RPMI8226 (cell line): ENCODE data around the gene NLRC5.
A peak's percentile ranks its signal among the peaks of the same experiment; 100 is the strongest.
"Not testable (repeated sequence)": the region's sequence is repeated elsewhere in the genome, so short reads cannot be mapped to it uniquely, and the experiment has no call there.

ENCODE experiments used
- DNase-seq: peaks from one replicate; pipeline ENCODE4 v3.0.0-alpha.2; 2015

Gene NLRC5

GRCh38 chr16:56982695-56983094 is 6.7 kb upstream of the NLRC5 start:
- DNase-seq: no peak

- DNase-seq: no peak
Observed at GRCh38 chr16:56983211-56983751, 6.1 kb upstream of the NLRC5 start.

- no peak for DNase-seq
Observed at GRCh38 chr16:56984639-56985038, 4.7 kb upstream of the NLRC5 start.

DNA sequence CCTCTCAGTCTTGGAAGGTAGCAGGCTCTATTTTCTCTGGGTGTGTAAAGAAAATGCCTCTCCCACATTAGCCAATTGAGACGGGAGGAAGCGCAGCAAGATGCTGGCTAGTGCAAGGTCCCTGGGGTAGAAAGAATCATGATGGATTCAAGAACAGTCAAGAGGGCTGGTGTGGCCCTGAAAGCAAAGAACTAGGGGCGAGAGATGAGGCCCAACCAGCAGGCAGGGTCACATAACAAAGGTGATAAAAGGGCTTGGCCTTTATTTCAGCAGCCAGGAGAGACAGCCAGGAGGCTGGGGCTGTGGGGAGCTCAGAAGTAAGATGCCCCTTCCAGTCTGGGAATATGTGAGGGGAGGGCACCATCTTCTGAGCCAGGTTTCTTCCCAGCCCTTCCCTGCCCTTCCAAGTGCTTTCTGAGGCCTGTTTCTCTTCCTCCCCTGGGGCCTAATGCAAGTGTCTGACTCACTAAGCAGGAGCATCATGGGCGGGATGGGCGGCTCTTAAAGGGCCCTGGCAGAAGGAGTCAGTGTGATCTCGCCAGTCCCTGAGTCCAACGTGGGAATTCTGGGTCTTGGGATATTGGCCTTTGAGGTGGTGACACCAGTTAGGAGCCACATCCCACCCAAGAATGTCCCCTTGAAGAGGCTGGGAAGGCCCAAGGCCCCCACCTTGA is 3.9 kb upstream of the NLRC5 start:
- DNase-seq: no peak

- no peak for DNase-seq
Observed at GRCh38 chr16:56985962-56986360, 3.4 kb upstream of the NLRC5 start.

- DNase-seq: no peak
Observed at GRCh38 chr16:56986361-56986760, 3.0 kb upstream of the NLRC5 start.

DNA sequence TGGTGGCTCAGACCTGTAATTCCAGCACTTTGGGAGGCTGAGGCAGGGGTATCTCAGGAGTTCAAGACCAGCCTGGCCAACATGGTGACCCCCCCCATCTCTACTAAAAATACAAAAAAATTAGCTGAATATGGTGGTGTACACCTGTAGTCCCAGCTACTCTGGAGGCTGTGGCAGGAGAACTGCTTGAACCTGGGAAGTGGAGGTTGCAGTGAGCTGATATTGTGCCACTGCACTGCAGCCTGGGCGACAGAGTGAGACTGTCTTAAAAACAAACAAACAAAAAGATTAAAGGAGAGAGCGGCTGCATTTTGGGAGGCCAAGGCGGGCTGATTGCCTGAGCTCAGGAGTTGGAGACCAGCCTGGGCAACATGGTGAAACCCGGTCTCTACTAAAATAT is 2.4 kb upstream of the NLRC5 start:
- not testable (repeated sequence) for DNase-seq

DNA sequence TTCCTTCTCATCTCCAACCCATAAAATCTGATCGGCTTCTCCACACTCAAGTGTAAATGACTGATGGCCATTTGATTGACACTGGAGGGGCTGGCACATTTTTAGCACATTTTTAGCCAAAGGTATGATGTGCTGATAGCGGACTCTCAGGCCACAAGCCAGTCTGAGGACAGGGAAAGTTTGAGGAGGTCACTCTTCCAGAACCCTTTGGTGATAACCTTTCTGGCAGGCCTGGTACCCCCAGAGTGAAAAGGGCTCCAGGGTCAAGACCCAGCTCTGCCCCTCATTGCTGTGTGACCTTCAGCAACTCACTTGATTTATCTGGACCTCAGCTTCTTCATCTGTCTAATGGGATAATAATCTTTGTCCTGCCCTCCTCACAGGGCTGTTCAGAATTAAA is 1.7 kb upstream of the NLRC5 start:
- DNase-seq: no peak

GRCh38 chr16:56988161-56988947 is 1.0 kb upstream of the NLRC5 start:
- no peak for DNase-seq

DNA sequence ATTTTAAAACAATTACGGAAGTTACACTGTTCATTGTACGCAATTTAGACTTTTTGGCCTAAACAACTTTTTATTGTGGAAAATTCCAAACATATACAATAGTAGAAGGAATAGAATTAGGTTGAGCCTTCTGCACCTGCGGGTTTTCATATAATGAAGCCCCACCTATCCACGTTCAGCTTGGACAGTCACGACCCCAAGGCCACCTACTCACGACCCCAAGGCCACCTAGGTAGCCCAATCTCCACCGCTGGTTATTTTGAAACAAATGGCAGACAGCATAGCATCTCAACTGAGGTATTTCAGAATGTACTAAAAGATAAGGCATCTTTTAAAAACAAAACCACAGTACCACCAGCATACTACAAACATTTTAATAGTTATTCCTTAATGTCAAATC is 631 bp downstream of the NLRC5 start:
- DNase-seq: no peak

DNA sequence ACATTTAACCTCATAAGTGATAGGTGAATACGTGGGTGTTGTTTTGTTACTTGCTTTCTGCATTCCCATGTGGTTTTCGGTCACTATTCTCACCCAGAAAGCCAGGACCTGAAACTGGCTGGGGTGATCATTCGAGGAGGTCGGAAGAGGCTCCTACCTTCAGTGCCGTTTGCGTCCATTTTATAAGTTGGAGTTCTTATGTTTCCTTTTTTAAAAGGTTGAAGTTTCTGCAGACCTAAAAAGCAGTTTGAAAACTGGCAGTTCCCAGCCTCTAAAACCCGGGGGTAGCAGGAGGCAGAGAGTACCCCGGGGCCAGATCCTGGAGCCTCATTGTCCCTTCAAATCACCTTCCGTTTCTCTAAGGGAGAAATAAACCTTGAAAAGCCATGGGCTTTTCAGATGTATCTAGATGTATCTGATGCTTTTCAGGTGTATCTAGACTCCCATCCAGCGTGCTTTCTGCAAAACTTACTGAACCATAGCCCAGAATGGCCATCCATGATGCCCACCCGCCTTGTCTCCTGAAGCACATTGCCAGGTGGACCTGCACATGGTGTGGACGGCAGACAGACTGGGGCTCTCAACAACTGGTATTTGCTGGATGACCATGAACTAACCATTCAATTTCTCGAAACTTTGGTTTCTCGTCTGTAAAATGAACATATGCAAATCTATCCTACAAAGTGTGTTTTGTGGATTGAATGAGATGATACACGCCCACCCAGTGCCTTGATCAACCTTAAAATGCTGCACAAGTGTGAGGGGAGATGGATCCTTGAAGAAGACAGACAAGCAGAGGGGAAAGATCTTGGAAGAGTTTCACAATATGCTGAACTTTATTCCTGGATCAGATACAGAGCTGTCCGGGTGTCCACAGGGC is 1.3 kb downstream of the NLRC5 start:
- peak; percentile 40 for DNase-seq

DNA sequence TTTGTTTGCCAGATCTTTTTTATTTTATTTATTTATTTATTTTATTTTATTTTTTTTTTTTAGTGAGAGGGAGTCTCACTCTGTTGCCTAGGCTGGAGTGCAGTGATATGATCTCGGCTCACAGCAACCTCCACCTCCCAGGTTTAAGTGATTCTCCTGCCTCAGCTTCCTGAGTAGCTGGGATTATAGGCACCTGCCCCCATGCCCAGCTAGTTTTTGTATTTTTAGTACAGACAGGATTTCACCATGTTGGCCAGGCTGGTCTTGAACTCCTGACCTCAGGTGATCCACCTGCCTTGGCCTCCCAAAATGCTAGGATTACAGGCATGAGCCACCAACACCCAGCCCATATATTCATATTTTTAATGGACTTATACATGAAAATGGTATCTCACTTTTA is 3.1 kb downstream of the NLRC5 start:
- not testable (repeated sequence) for DNase-seq

GRCh38 chr16:56993204-56993603 is 3.8 kb downstream of the NLRC5 start:
- DNase-seq: no peak

DNA sequence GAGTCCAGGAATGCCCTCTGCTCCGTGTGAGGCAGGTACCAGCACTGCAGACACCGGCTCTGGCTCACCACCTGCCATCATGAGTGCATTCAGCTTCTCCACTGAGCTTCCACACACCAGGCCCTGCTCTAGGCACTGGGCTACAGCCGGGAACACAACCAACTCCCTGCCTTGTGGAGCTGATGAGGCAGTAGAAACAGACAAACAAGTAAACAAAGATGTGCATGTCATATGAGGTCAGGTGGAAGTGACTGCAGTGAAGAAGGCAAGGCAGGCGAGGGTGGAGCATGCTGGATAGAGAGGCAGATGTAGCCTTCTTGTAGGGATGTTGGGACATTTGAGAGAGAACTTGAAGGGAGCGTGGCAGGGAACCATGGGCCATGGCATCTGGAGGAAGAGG is 5.0 kb downstream of the NLRC5 start:
- no peak for DNase-seq

DNA sequence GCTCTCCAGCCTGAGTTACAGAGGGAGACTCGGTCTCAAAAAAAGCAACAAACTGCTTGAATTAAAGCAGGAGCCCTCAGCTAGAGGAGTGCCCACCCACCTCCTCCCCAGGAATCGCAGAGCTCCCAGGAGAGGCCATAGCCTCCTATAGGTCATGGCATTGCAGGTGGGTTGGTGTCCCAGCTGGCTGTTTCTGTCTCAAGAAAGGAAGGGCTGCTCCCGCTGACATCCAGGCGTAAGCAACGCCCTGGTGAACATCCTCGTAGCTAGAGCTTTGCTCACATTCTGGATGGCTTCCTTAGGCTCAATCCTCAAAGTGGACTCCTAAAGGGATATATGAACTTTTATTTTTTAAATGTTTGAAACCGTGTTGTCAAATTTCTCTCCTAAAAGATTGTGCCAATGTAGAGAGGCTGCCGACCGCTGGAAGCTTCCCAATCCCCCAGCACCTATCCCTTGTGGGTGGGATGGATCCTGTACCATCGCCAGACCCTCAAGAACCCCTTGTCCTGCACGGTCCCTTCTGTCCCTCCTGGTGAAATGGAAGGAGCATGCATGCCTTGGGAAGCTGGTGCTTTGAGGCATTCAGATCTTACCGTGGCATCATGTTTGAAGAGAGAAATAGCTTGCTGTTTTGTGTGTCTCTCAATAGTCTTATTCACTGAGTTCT is 5.9 kb downstream of the NLRC5 start:
- no peak for DNase-seq

DNA sequence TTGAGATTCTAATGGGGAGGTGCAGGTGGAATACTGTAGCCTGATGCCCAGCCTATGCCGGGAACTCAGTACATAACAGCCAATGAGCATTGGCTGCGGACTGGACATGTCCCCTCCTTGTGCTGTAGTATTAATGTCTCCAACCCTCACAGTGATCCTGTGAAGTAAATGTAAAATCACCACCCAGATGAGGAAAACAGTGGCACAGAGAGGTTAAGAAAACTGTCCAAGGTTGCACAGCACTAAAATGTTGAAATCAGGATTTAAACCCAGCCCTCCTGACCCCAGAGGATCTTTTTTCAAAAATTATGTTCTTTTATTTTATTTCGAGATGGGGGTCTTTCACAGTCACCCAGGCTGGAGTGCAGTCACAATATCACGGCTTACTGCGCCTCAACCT is 7.9 kb downstream of the NLRC5 start:
- DNase-seq: no peak

- DNase-seq: no peak
Observed at GRCh38 chr16:56997931-56998330, 8.6 kb downstream of the NLRC5 start.

DNA sequence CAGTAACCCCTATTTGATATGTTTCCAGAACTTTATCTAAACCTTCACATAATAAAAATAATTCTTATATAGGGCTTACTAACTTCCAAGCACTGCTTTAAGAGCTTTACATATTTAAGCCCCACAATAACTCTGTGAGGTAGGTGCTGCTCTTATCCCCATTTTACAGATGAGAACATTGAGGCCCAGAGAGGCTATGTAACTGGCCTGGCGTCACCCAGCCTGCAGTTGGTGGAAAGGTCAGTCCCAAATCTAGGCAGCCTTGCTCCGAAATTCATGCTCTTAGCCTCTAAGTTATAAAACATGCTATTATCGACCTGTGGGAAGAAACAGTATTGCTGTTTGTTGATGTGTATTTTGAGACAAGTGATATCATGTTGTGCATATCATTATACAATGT is 9.0 kb downstream of the NLRC5 start:
- no peak for DNase-seq

GRCh38 chr16:56998861-56999260 is 9.5 kb downstream of the NLRC5 start:
- DNase-seq: no peak

GRCh38 chr16:56999409-57000270 is 10.3 kb downstream of the NLRC5 start:
- DNase-seq: no peak

GRCh38 chr16:57000271-57001025 is 11.1 kb downstream of the NLRC5 start:
- DNase-seq: no peak
